ENCODE data around the gene TTC34. TPM values are rescaled to one million over a fixed set of nuclear protein-coding genes. Genes with fewer than 3 reads are reported as not detected.

Gene TTC34
- total and polyA plus RNA-seq, 2 experiments from 2014 or later, result 0.08 to 0.35 TPM

GRCh38 chr1:2788506-2789163 lies 12.9 kb downstream of the TTC34 start:
- no peak overlapping the region for H3K4me3 Mint-ChIP-seq
- no peak overlapping the region for H3K27ac Mint-ChIP-seq
- Histone ChIP-seq H3K27me3 (ENCODE audit: insufficient read depth) (peaks cover 3% of the 10 kb centered on the region; the same call in 1 of the 2 replicates), H3K27ac (ENCODE audit: low read depth) (peak overlapping the region; percentile 86; the same call in 1 of the 2 replicates), H3K4me1 (ENCODE audit: insufficient read depth) (peaks cover 6% of the 10 kb centered on the region; the same call in 1 of the 2 replicates), H4K20me1 (replicated peaks; ENCODE audit: insufficient read depth) (no peaks in the 10 kb centered on the region), H3F3A (replicated peaks; ENCODE audit: low read depth) (no peaks in the 10 kb centered on the region), H3K4me3 (0 out of 2 replicates have a peak overlapping the region, but pooled peaks have one; percentile 44), H2AFZ (no peak overlapping the region), H3K9me2 (ENCODE audit: insufficient read depth) (no peaks in the 10 kb centered on the region), H3K36me3 (ENCODE audit: insufficient read depth) (no peaks in the 10 kb centered on the region), H3K4me2 (peak overlapping the region; percentile 69), H3K79me2 (replicated peaks; ENCODE audit: insufficient read depth) (no peaks in the 10 kb centered on the region)
- peaks cover 77% of the 10 kb centered on the region for H3K9me3 Mint-ChIP-seq
- peaks cover 7% of the 10 kb centered on the region; the same call in 1 of the 3 replicates for H3K4me1 Mint-ChIP-seq
- peaks cover 34% of the 10 kb centered on the region for H3K36me3 Mint-ChIP-seq (ENCODE audit: low read depth)
- H3K27me3 Mint-ChIP-seq (ENCODE audit: insufficient read depth, low read depth, poor library complexity), result peaks cover 3% of the 10 kb centered on the region
- no peak for TF ChIP-seq ETS1 (IDR thresholded peaks at IDR 0.05)
- TF ChIP-seq ZNF114 (CRISPR knock-in tag; IDR thresholded peaks at IDR 0.05), result no peak
- no peak for TF ChIP-seq STAT1 (IDR thresholded peaks at IDR 0.05; ENCODE audit: unreplicated experiment)
- TF ChIP-seq NANOG (IDR thresholded peaks at IDR 0.05; ENCODE audit: borderline replicate concordance), result no peak
- TF ChIP-seq ZNF462 (CRISPR knock-in tag; IDR thresholded peaks at IDR 0.05), result no peak
- no peak for TF ChIP-seq JUNB (IDR thresholded peaks at IDR 0.05; ENCODE audit: unreplicated experiment)
- no peak for TF ChIP-seq EZH2phosphoT487 (IDR thresholded peaks at IDR 0.05; ENCODE audit: unreplicated experiment)
- TF ChIP-seq CREB1 (CRISPR knock-in tag; IDR thresholded peaks at IDR 0.05; ENCODE audit: low read depth), result no peak
- no peak for TF ChIP-seq CTCF (conservative IDR thresholded peaks at IDR 0.05; ENCODE audit: low read depth in 2 of 2)
- TF ChIP-seq POLR2AphosphoS5 (IDR thresholded peaks at IDR 0.05; ENCODE audit: low read depth), result no peak
- no peak for ATAC-seq
- DNase-seq (ENCODE audit: low spot score), result peak; percentile 27
